Midbrain (tissue), 1 donor: ENCODE results near the gene CTXN1.

Experiments
- DNase-seq: peaks from one replicate; lab custom pipeline; 2025; lab: John Stamatoyannopoulos, UW

CTXN1 gene

GRCh38 chr19:7914099-7914498 lies 11.8 kb downstream of the CTXN1 start:
- no peak for DNase-seq

GRCh38 chr19:7913652-7914051 lies 12.3 kb downstream of the CTXN1 start:
- no peak for DNase-seq

GRCh38 chr19:7912697-7913564 lies 13.0 kb downstream of the CTXN1 start:
- no peak for DNase-seq

- no peak for DNase-seq
Measured at GRCh38 chr19:7912144-7912696, 13.7 kb downstream of the CTXN1 start.

GRCh38 chr19:7911508-7912143 lies 14.3 kb downstream of the CTXN1 start:
- DNase-seq: no peak

GRCh38 chr19:7910321-7911161 lies 15.4 kb downstream of the CTXN1 start:
- no peak for DNase-seq

- no peak for DNase-seq
Measured at GRCh38 chr19:7909471-7910067, 16.4 kb downstream of the CTXN1 start.

- DNase-seq: no peak
Measured at GRCh38 chr19:7908742-7909461, 17.0 kb downstream of the CTXN1 start.

GRCh38 chr19:7908078-7908699 lies 17.7 kb downstream of the CTXN1 start:
- DNase-seq: no peak

GRCh38 chr19:7907544-7907943 lies 18.4 kb downstream of the CTXN1 start:
- no peak for DNase-seq

- DNase-seq: no peak
Measured at GRCh38 chr19:7907122-7907521, 18.8 kb downstream of the CTXN1 start.

- no peak for DNase-seq
Measured at GRCh38 chr19:7905859-7906258, 20.1 kb downstream of the CTXN1 start.

GRCh38 chr19:7905268-7905667 lies 20.7 kb downstream of the CTXN1 start:
- DNase-seq: no peak

GRCh38 chr19:7904074-7905020 lies 21.6 kb downstream of the CTXN1 start:
- peak; percentile 78 for DNase-seq

- DNase-seq: peak; percentile 99
Measured at GRCh38 chr19:7903244-7904073, 22.5 kb downstream of the CTXN1 start, which contains the start of gene MAP2K7. TSS of gene MAP2K7 (plus strand) at chr19:7903877. CDS start at chr19:7903945, 68 bp downstream.

GRCh38 chr19:7902796-7903243 lies 23.1 kb downstream of the CTXN1 start:
- DNase-seq: no peak

GRCh38 chr19:7901337-7901736 lies 24.6 kb downstream of the CTXN1 start:
- no peak for DNase-seq

- DNase-seq: no peak
Measured at GRCh38 chr19:7900931-7901330, 25.0 kb downstream of the CTXN1 start.
